PC-9 (cell line): ENCODE results near the gene IFNA5. TPM values are rescaled to one million over a fixed set of nuclear protein-coding genes. Genes with fewer than 3 reads are reported as not detected.

ENCODE experiments used
- BruUV-seq: library from RNA; stranded (reverse); fragments of 400-500 nt; replicated peaks from 2 replicates; lab custom pipeline; 2021; lab: Mats Ljungman, UMichigan
- CTCF ChIA-PET: fragments of 300-600 bp; sonication (Branson Sonifier 250); formaldehyde crosslinking; loops from one replicate; lab custom pipeline; 2022; ENCODE audit warnings: antibody characterized with exemption; lab: Charles Lee
- POLR2A ChIA-PET: fragments of 300-600 bp; sonication (Branson Sonifier 250); formaldehyde crosslinking; loops from one replicate; lab custom pipeline; 2022; ENCODE audit warnings: antibody characterized with exemption; ENCODE audit not compliant: unreplicated experiment; lab: Charles Lee
- DNase-seq, 2 experiments: peaks; one replicate each; pipeline versions ENCODE4 v3.0.0 to v3.0.0-alpha.2; 2015 to 2022; ENCODE audit warnings: mixed read lengths in 1 of 2
- H2AFZ ChIP-seq: fragments of 200-600 bp; sonication (generic); 2 replicates; pipeline ENCODE4 v1.8.1; 2017; ENCODE audit warnings: antibody characterized with exemption
- H3F3A ChIP-seq: fragments of 200-600 bp; sonication (generic); 2 replicates; pipeline ENCODE4 v1.8.1; 2017; ENCODE audit warnings: antibody characterized with exemption, mild to moderate bottlenecking, low read depth; ENCODE audit not compliant: insufficient read depth
- H3K27ac ChIP-seq: fragments of 200-600 bp; sonication (generic); 2 replicates; pipeline ENCODE4 v1.6.1; 2016; ENCODE audit warnings: mixed run types
- H3K27me3 ChIP-seq: fragments of 200-600 bp; sonication (generic); 2 replicates; pipeline ENCODE4 v1.6.1; 2016; ENCODE audit warnings: low read depth, mixed run types; ENCODE audit not compliant: insufficient read depth
- H3K36me3 ChIP-seq: fragments of 200-600 bp; sonication (generic); 2 replicates; pipeline ENCODE4 v1.6.1; 2016; ENCODE audit warnings: low read depth, mixed run types
- H3K4me1 ChIP-seq: fragments of 200-600 bp; sonication (generic); replicated peaks from 2 replicates; pipeline ENCODE4 v1.6.1; 2016; ENCODE audit warnings: mixed run types; ENCODE audit not compliant: insufficient read depth
- H3K4me2 ChIP-seq: fragments of 200-600 bp; sonication (generic); 2 replicates; pipeline ENCODE4 v1.6.1; 2017; ENCODE audit warnings: mixed run types
- H3K4me3 ChIP-seq: fragments of 200-600 bp; sonication (generic); 2 replicates; pipeline ENCODE4 v1.6.1; 2016; ENCODE audit warnings: mixed run types
- H3K79me2 ChIP-seq: fragments of 200-600 bp; sonication (generic); 2 replicates; pipeline ENCODE4 v1.6.1; 2017; ENCODE audit warnings: low read depth, mixed run types
- H3K9me2 ChIP-seq: fragments of 200-600 bp; sonication (generic); 2 replicates; pipeline ENCODE4 v1.8.1; 2017; ENCODE audit warnings: mild to moderate bottlenecking; ENCODE audit not compliant: insufficient read depth
- H3K9me3 ChIP-seq: fragments of 200-600 bp; sonication (generic); 2 replicates; pipeline ENCODE4 v1.8.1; 2016; ENCODE audit warnings: low read depth; ENCODE audit not compliant: insufficient read depth
- H4K20me1 ChIP-seq: fragments of 200-600 bp; sonication (generic); 2 replicates; pipeline ENCODE4 v1.8.1; 2017; ENCODE audit not compliant: insufficient read depth
- EZH2 ChIP-seq: fragments of 200-600 bp; sonication (generic); IDR thresholded peaks from 2 replicates; pipeline ENCODE4 v1.8.0; 2017; ENCODE audit warnings: antibody characterized with exemption, low read depth
- intact Hi-C: fragments of 100-400 bp; cut with micrococcal nuclease; formaldehyde crosslinking; loops from one replicate; pipeline ENCODE4 v1.10.0; 2022; ENCODE audit not compliant: unreplicated experiment
- total RNA-seq: library from RNA; stranded (reverse); gene quantifications from 2 replicates; pipeline ENCODE4 v1.2.3, GENCODE V29; 2021
- TF ChIP-seq, protein P1 (sequence below): fragments of 200-600 bp; sonication (generic); conservative IDR thresholded peaks from 2 replicates; pipeline ENCODE4 v1.6.1; 2017; ENCODE audit warnings: mixed run types, antibody characterized with exemption, mild to moderate bottlenecking, moderate library complexity

Gene IFNA5
- total RNA-seq, 1 experiment from 2014 or later: not detected

DNA sequence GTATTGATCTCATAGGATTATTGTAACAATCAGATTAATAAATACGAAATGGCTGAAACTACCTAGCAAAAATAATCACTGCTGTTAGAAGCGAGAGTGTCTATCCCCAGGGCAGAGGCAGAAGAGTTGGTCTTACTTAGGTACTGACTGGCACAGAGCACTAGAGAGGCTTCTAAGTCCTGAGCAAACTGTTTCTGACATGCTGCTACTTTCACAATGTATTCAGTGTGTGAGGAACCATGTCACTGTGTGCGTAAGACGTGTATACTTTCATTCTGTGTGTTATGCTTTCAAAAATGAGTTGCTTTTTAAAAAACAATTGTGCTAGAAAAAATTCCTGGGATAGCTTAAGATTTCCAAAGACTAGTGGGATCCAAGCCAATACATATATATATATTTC lies 35.6 kb upstream of the IFNA5 start:
- no TSS peak for BruUV-seq
- ChIA-PET CTCF (no interaction called here), POLR2A (no interaction called here)

DNA sequence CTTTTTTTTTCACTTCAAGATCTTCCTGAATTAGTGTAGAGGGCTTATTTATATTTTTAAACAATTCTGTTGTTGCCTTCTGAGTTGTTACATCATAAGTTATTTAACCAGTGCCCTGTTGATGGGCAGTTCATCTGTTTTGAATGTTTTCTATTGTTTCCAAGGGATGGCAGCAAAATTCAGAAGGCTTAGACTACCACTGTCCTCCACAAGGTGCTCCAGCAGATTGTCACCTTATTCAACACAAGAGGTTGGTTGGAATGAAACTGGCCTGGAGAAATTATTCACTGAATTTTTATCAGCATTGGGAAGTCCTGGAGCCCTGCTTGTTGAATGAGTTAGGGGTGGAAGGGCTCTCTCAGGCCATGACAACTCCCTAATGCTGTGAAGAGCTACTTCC lies 31.3 kb upstream of the IFNA5 start:
- peaks cover 20% of the 10 kb centered on the region; the same call in 1 of the 2 replicates for H3K4me1 ChIP-seq
- H3K27ac ChIP-seq: no peak overlapping the region
- no peak overlapping the region for H2AFZ ChIP-seq
- no peaks in the 10 kb centered on the region for H3K9me2 ChIP-seq
- DNase-seq: no peak
- H3K4me2 ChIP-seq: no peak overlapping the region
- no peaks in the 10 kb centered on the region; the same call in none of the 2 replicates for H3F3A ChIP-seq
- no peaks in the 10 kb centered on the region for H4K20me1 ChIP-seq
- no peak for TF ChIP-seq EZH2
- TF ChIP-seq, protein P1, sequence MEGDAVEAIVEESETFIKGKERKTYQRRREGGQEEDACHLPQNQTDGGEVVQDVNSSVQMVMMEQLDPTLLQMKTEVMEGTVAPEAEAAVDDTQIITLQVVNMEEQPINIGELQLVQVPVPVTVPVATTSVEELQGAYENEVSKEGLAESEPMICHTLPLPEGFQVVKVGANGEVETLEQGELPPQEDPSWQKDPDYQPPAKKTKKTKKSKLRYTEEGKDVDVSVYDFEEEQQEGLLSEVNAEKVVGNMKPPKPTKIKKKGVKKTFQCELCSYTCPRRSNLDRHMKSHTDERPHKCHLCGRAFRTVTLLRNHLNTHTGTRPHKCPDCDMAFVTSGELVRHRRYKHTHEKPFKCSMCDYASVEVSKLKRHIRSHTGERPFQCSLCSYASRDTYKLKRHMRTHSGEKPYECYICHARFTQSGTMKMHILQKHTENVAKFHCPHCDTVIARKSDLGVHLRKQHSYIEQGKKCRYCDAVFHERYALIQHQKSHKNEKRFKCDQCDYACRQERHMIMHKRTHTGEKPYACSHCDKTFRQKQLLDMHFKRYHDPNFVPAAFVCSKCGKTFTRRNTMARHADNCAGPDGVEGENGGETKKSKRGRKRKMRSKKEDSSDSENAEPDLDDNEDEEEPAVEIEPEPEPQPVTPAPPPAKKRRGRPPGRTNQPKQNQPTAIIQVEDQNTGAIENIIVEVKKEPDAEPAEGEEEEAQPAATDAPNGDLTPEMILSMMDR: no peak
- intact Hi-C loops: no loop called here
- no peaks in the 10 kb centered on the region for H3K27me3 ChIP-seq
- H3K79me2 ChIP-seq: peaks cover 35% of the 10 kb centered on the region
- CTCF ChIA-PET: no interaction called here
- H3K4me3 ChIP-seq: no peak overlapping the region
- H3K9me3 ChIP-seq: no peaks in the 10 kb centered on the region
- H3K36me3 ChIP-seq: 0 out of 2 replicates have a peak, but pooled peaks cover 7% of the 10 kb centered on the region
- BruUV-seq: no TSS peak
- POLR2A ChIA-PET: no interaction called here

More for the DNA sequence above, 35.6 kb upstream of the IFNA5 start:
- Histone ChIP-seq H3K9me2 (no peaks in the 10 kb centered on the region), H3K4me2 (no peak overlapping the region), H3K36me3 (no peaks in the 10 kb centered on the region), H3K79me2 (no peaks in the 10 kb centered on the region), H3F3A (no peaks in the 10 kb centered on the region; the same call in 1 of the 2 replicates), H3K4me1 (no peaks in the 10 kb centered on the region), H3K27ac (no peak overlapping the region), H4K20me1 (no peaks in the 10 kb centered on the region), H3K4me3 (no peak overlapping the region), H3K9me3 (no peaks in the 10 kb centered on the region), H3K27me3 (no peaks in the 10 kb centered on the region), H2AFZ (no peak overlapping the region)
- no peak for DNase-seq
- intact Hi-C loops: no loop called here
- TF ChIP-seq, protein P1: no peak
- no peak for TF ChIP-seq EZH2

DNA sequence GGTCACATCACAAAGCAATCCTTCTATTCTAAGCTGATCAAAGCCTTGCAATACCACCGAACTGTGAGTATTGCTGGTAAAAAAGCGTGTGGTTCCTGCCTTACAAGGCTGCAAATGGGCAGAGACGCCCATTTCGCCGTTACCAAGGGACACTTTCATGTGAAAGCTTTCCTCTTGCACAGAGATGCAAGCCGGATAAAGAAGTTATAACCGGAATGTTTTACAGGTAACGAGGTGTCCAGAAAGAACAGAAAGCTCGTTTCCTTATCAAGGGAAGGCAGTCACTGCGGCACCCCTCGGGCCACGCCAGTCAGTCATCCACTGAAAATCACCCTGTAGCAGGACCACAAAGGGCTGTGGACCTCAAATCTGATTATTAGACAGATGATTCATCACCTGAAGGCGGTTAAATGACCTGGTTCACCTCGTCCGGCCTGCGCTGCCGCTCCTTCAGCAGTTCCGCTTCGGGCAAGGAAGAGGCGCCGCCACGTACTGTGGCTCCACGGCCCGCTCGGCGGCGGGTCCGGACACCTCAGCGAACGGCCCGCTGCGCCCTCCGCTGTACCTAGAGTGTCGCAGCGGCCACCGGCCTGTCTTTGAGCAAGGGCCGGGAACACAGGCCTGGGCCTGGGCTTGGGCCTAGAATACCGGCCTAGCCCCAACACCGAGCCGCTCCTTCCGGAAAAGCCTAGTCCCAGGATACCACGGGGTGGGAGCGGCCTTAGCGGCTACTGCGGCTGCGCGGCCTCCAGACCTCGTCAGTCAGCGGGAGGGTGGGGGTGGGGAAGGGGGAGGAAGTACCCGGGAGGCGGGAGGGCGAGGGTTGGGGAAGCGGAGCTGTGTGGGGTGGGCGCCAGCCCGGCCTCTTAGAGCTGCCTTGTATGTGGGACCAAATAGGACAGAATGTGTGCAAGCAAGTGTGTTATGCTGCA lies 29.9 kb upstream of the IFNA5 start, which contains the start of gene KLHL9:
TSS of gene KLHL9 (minus strand) at position 704 of the 932 bp plus-strand sequence. CDS start at position 159, 545 bp downstream.
- H3K27me3 ChIP-seq: no peaks in the 10 kb centered on the region
- peak within 1 kb of the TSS; percentile 94 for H3K27ac ChIP-seq
- ChIA-PET CTCF (interaction anchor here (1.0 kb wide), 1 partner anchor 9 kb away, joined by 5 read pairs; no protein-coding TSS in a partner anchor), POLR2A (interaction anchor here (0.6 to 0.7 kb wide), 10 partner anchors 41 to 1335 kb away, joined by 3 to 12 read pairs (median 4); no protein-coding TSS in a partner anchor)
- peak; percentile 65 to 81 for DNase-seq
- no peaks in the 10 kb centered on the region for H3K9me3 ChIP-seq
- intact Hi-C loops: loop anchor here (5.0 kb wide), 1 partner anchor 347 kb away; no protein-coding TSS in a partner anchor
- no peak for TF ChIP-seq EZH2
- TF ChIP-seq, protein P1: no peak
- no peaks in the 10 kb centered on the region for H4K20me1 ChIP-seq
- peak within 1 kb of the TSS; percentile 89 for H3K4me2 ChIP-seq
- no peaks in the 10 kb centered on the region for H3K9me2 ChIP-seq
- H3K4me3 ChIP-seq: peak within 1 kb of the TSS; percentile 92
- H3K79me2 ChIP-seq: peaks cover 50% of the 10 kb centered on the region
- peak within 1 kb of the TSS; percentile 87 for H2AFZ ChIP-seq
- H3K36me3 ChIP-seq: 0 out of 2 replicates have a peak, but pooled peaks cover 7% of the 10 kb centered on the region
- peaks cover 20% of the 10 kb centered on the region; the same call in 1 of the 2 replicates for H3K4me1 ChIP-seq
- TSS peak; percentile 55 for BruUV-seq
- no peaks in the 10 kb centered on the region; the same call in none of the 2 replicates for H3F3A ChIP-seq
